ENCODE results near the gene PIP5K1B.

- TF ChIP-seq EZH2 (IDR thresholded peaks at IDR 0.05): no peak
- TF ChIP-seq, protein P1, sequence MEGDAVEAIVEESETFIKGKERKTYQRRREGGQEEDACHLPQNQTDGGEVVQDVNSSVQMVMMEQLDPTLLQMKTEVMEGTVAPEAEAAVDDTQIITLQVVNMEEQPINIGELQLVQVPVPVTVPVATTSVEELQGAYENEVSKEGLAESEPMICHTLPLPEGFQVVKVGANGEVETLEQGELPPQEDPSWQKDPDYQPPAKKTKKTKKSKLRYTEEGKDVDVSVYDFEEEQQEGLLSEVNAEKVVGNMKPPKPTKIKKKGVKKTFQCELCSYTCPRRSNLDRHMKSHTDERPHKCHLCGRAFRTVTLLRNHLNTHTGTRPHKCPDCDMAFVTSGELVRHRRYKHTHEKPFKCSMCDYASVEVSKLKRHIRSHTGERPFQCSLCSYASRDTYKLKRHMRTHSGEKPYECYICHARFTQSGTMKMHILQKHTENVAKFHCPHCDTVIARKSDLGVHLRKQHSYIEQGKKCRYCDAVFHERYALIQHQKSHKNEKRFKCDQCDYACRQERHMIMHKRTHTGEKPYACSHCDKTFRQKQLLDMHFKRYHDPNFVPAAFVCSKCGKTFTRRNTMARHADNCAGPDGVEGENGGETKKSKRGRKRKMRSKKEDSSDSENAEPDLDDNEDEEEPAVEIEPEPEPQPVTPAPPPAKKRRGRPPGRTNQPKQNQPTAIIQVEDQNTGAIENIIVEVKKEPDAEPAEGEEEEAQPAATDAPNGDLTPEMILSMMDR (IDR thresholded peaks at IDR 0.05 in 2 of 3, conservative IDR thresholded peaks at IDR 0.05 in 1 of 3; ENCODE audit: borderline replicate concordance in 1 of 3, insufficient read depth in 1 of 3, low read depth in 2 of 3, low read length in 2 of 3): no peak
- no peak for TF ChIP-seq SRF (IDR thresholded peaks at IDR 0.05; ENCODE audit: low read depth)
- TF ChIP-seq SP1 (IDR thresholded peaks at IDR 0.05; ENCODE audit: low read depth): no peak
- TF ChIP-seq POLR2A (IDR thresholded peaks at IDR 0.05; ENCODE audit: borderline replicate concordance, extremely low read depth, insufficient read depth, insufficient read length): no peak
- TF ChIP-seq CEBPB (IDR thresholded peaks at IDR 0.05; ENCODE audit: low read depth): no peak
- TF ChIP-seq EZH2phosphoT487 (IDR thresholded peaks at IDR 0.05; ENCODE audit: borderline replicate concordance): no peak
- no peak for TF ChIP-seq MAX (IDR thresholded peaks at IDR 0.05)
- no peak for TF ChIP-seq POLR2AphosphoS5 (IDR thresholded peaks at IDR 0.05; ENCODE audit: low read depth, low read length)
- no peak for TF ChIP-seq ELF1 (IDR thresholded peaks at IDR 0.05; ENCODE audit: borderline replicate concordance, low read depth)
- TF ChIP-seq, protein P2, sequence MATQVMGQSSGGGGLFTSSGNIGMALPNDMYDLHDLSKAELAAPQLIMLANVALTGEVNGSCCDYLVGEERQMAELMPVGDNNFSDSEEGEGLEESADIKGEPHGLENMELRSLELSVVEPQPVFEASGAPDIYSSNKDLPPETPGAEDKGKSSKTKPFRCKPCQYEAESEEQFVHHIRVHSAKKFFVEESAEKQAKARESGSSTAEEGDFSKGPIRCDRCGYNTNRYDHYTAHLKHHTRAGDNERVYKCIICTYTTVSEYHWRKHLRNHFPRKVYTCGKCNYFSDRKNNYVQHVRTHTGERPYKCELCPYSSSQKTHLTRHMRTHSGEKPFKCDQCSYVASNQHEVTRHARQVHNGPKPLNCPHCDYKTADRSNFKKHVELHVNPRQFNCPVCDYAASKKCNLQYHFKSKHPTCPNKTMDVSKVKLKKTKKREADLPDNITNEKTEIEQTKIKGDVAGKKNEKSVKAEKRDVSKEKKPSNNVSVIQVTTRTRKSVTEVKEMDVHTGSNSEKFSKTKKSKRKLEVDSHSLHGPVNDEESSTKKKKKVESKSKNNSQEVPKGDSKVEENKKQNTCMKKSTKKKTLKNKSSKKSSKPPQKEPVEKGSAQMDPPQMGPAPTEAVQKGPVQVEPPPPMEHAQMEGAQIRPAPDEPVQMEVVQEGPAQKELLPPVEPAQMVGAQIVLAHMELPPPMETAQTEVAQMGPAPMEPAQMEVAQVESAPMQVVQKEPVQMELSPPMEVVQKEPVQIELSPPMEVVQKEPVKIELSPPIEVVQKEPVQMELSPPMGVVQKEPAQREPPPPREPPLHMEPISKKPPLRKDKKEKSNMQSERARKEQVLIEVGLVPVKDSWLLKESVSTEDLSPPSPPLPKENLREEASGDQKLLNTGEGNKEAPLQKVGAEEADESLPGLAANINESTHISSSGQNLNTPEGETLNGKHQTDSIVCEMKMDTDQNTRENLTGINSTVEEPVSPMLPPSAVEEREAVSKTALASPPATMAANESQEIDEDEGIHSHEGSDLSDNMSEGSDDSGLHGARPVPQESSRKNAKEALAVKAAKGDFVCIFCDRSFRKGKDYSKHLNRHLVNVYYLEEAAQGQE (IDR thresholded peaks at IDR 0.05; ENCODE audit: low read depth): no peak
- no peak for TF ChIP-seq FOSL1 (IDR thresholded peaks at IDR 0.05; ENCODE audit: low read depth)
These were observed 248.7 kb downstream of the PIP5K1B start for GRCh38 chr9:68953771-68954170.

Measured in HCT116 (cell line).